Measurements from ENCODE around the gene SNX19.

GRCh38 chr11:130859886-130860285 is 56.4 kb downstream of the SNX19 start:
- no peak for TF ChIP-seq CTCF (IDR thresholded peaks at IDR 0.05)
- no peak for TF ChIP-seq POLR2A (IDR thresholded peaks at IDR 0.05)

Data from Peyer's patch (tissue), 4 donors.